Bronchial epithelial cell (primary cell): ENCODE measurements around the gene ASCL2. TPM values are rescaled to one million over a fixed set of nuclear protein-coding genes. Genes with fewer than 3 reads are reported as not detected.

Experiments
- DNase-seq: peaks from one replicate; pipeline ENCODE4 v3.0.0-alpha.2; 2010; ENCODE audit warnings: low read depth
- FAIRE-seq: peaks from 2 replicates; lab custom pipeline; 2011; peaks lifted over from hg19 to GRCh38; lab: Jason Lieb, UNC
- H3K27me3 ChIP-seq: 2 replicates; pipeline ENCODE4 v1.5.1; 2011; ENCODE audit warnings: low read length; ENCODE audit not compliant: control insufficient read depth, insufficient read depth
- H3K36me3 ChIP-seq: 2 replicates; pipeline ENCODE4 v1.5.1; 2011; ENCODE audit warnings: low read length; ENCODE audit not compliant: control insufficient read depth, insufficient read depth
- H3K4me3 ChIP-seq: 2 replicates; pipeline ENCODE4 v1.5.1; 2011; ENCODE audit warnings: mild to moderate bottlenecking, low read depth, low read length, control low read depth
- total RNA-seq: library from RNA; depleted of rRNA; stranded (reverse); fragments of >200 nt; gene quantifications from 2 replicates; pipeline ENCODE4 v1.2.1, GENCODE V29; 2014
- TF ChIP-seq, protein P1 (sequence below): IDR thresholded peaks from 2 replicates; pipeline ENCODE4 v1.5.1; 2011; ENCODE audit warnings: mild to moderate bottlenecking, moderate library complexity, low read length, control low read depth, inconsistent platforms; ENCODE audit not compliant: insufficient read depth, severe bottlenecking

ASCL2 gene
- total RNA-seq, 1 donor from 2014 or later, result 0.79 TPM

- TF ChIP-seq, protein P1, sequence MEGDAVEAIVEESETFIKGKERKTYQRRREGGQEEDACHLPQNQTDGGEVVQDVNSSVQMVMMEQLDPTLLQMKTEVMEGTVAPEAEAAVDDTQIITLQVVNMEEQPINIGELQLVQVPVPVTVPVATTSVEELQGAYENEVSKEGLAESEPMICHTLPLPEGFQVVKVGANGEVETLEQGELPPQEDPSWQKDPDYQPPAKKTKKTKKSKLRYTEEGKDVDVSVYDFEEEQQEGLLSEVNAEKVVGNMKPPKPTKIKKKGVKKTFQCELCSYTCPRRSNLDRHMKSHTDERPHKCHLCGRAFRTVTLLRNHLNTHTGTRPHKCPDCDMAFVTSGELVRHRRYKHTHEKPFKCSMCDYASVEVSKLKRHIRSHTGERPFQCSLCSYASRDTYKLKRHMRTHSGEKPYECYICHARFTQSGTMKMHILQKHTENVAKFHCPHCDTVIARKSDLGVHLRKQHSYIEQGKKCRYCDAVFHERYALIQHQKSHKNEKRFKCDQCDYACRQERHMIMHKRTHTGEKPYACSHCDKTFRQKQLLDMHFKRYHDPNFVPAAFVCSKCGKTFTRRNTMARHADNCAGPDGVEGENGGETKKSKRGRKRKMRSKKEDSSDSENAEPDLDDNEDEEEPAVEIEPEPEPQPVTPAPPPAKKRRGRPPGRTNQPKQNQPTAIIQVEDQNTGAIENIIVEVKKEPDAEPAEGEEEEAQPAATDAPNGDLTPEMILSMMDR, result no peak
- no peaks in the 10 kb centered on the region for H3K27me3 ChIP-seq
- FAIRE-seq (no peak), DNase-seq (no peak)
- H3K4me3 ChIP-seq, result no peak overlapping the region
- no peaks in the 10 kb centered on the region for H3K36me3 ChIP-seq
Measured at GRCh38 chr11:2309251-2310072, 39.1 kb upstream of the ASCL2 start.

- Histone ChIP-seq H3K36me3 (no peaks in the 10 kb centered on the region), H3K27me3 (no peaks in the 10 kb centered on the region), H3K4me3 (no peak overlapping the region)
- FAIRE-seq, result no peak
- no peak for DNase-seq
- TF ChIP-seq, protein P1, result no peak
Measured at GRCh38 chr11:2308713-2309112, 38.3 kb upstream of the ASCL2 start.

- Histone ChIP-seq H3K4me3 (no peak overlapping the region), H3K36me3 (no peaks in the 10 kb centered on the region), H3K27me3 (no peaks in the 10 kb centered on the region)
- FAIRE-seq (no peak), DNase-seq (no peak)
- TF ChIP-seq, protein P1, result no peak
Measured at GRCh38 chr11:2307501-2308331, 37.3 kb upstream of the ASCL2 start.

- no peak overlapping the region for H3K4me3 ChIP-seq
- H3K36me3 ChIP-seq, result no peaks in the 10 kb centered on the region
- H3K27me3 ChIP-seq, result no peaks in the 10 kb centered on the region
- no peak for FAIRE-seq
- TF ChIP-seq, protein P1, result no peak
- no peak for DNase-seq
Measured at GRCh38 chr11:2306877-2307500, 36.6 kb upstream of the ASCL2 start.

DNA sequence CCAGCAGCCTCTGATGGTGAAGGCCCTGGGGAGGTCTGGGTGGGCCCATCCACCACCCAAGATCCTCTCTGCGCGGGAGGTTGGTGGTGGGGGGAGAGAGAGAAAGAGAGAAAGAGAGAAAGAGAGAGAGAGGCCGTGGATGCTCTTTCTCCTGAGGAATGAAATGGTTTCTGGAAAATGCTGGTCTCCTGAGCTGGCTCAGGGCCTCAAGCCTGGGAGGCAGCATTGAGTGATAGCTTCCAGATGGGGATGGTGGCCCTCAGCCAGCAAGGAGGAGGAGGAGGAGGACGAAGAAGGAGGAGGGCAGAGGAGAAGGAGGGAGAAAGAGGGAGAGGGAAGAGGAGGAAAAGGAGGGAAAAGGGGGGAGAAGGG is 36.0 kb upstream of the ASCL2 start:
- no peaks in the 10 kb centered on the region for H3K36me3 ChIP-seq
- H3K27me3 ChIP-seq, result no peaks in the 10 kb centered on the region
- H3K4me3 ChIP-seq, result no peak overlapping the region
- TF ChIP-seq, protein P1, result no peak
- FAIRE-seq, result no peak
- DNase-seq, result no peak
